ENCODE data around the gene SATB2.
A peak's percentile ranks its signal among the peaks of the same experiment; 100 is the strongest.

SATB2 gene

DNA sequence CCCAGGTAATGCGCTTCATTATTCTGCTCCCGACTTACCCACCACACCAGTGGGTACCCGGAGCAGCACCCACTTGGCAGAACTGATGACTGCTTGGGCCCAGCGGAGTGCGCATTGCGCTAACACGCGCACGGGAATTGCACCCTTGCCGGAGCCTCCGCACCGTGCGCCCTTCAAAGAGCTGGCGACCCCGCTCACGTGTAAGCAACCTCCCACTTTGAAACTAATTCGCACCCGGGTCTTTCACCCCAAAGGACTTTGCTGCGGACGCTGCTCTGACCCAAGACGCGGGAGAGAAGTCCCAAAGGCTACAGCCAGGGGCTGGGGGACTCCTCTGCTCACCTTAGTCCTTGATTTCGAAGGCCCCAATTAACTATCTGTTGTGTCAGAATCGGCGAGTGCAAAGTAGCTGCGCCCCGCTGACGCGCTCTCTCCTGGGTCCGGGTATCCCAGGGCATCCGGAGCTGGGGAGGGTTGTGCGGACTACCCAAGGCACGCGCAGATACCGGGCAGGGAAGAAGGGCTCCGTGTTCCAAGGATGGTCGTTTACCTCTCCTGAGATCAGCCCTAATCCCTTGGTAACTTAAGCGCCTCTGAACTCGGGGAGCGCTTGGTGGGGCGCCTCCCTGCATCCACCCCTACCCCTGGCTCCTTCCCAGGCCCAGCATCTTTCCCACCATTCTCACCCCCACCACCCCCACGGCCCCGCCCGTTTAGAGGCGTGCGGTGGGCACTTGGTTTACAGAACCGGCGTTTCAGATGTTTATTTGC is 13.1 kb upstream of the SATB2 start:
- no peak for TF ChIP-seq CTCF (IDR thresholded peaks at IDR 0.05; ENCODE audit: extremely low read depth, insufficient read depth, missing control alignments)
- in situ Hi-C loops (cut with MboI; ENCODE audit: low pct_unique_long_range_greater_than_20kb, low sequenced_read_pairs, unreplicated experiment): no loop called here
- DNase-seq (ENCODE audit: low spot score): no peak

GRCh38 chr2:199470361-199470671 is 12.6 kb upstream of the SATB2 start:
- DNase-seq (ENCODE audit: low spot score): no peak
- in situ Hi-C loops (cut with MboI; ENCODE audit: low pct_unique_long_range_greater_than_20kb, low sequenced_read_pairs, unreplicated experiment): no loop called here

GRCh38 chr2:199469514-199470360 is 12.0 kb upstream of the SATB2 start:
- in situ Hi-C loops (cut with MboI; ENCODE audit: low pct_unique_long_range_greater_than_20kb, low sequenced_read_pairs, unreplicated experiment): no loop called here
- no peak for TF ChIP-seq CTCF (IDR thresholded peaks at IDR 0.05; ENCODE audit: extremely low read depth, insufficient read depth, missing control alignments)
- peak; percentile 19 for DNase-seq (ENCODE audit: low spot score)

More at GRCh38 chr2:199470361-199470671, 12.6 kb upstream of the SATB2 start:
- TF ChIP-seq CTCF (IDR thresholded peaks at IDR 0.05; ENCODE audit: extremely low read depth, insufficient read depth, missing control alignments): no peak

DNA sequence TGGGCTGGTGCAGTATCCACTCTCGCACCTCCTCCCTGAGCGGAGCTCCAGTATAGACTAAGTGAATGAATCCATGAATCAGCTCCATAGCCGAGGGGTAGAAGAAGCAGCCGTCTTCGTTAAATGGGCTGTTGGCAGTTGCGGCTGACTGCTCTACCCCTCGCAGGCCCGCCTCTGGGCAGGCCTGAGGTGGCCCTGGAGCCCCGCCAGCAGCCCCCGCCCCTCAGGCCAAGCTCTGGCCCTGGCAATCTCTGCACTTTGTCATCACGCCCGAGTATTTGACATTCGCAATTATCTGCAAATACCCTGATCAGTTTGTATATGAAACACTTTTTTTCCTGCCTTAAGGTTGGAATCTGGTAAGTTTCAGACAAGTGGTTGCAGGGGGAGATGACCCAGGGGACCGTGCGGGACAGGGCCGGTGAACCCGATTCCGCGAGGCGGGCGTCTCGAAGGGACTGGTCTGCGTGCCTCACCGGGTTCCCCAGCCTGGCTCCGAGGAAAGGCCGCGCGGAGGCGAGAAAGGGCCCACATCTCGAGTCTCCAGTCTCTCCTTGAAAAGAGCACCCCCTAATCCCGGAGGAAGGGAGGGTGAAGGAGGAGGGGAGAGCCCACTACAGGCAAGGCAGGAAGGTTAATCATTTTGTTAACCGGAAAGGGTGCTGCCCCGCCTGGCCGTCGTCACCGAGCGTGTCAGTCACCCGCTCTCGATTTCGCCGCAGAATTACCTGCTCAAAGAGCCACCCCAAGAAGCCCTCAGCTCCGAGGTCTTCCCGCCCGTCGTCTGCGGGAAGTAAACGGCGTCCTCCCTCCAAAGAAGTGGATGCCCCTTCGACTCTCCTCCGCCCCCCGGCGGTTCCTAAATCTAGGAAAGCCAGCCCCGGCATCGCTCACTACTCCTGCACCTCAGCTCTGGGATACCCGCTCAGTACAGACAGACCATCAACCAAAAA is 11.1 kb upstream of the SATB2 start:
- peak; percentile 26 for DNase-seq (ENCODE audit: low spot score)
- no peak for TF ChIP-seq CTCF (IDR thresholded peaks at IDR 0.05; ENCODE audit: extremely low read depth, insufficient read depth, missing control alignments)
- in situ Hi-C loops (cut with MboI; ENCODE audit: low pct_unique_long_range_greater_than_20kb, low sequenced_read_pairs, unreplicated experiment): no loop called here

GRCh38 chr2:199467066-199467822 is 9.5 kb upstream of the SATB2 start:
- in situ Hi-C loops (cut with MboI; ENCODE audit: low pct_unique_long_range_greater_than_20kb, low sequenced_read_pairs, unreplicated experiment): no loop called here
- no peak for TF ChIP-seq CTCF (IDR thresholded peaks at IDR 0.05; ENCODE audit: extremely low read depth, insufficient read depth, missing control alignments)
- no peak for DNase-seq (ENCODE audit: low spot score)
